NB4 (cell line): ENCODE results near the gene GALNT11.

ENCODE experiments used
- MYC ChIP-seq: IDR thresholded peaks from 2 replicates; pipeline ENCODE4 v1.6.1; 2011; ENCODE audit warnings: low read depth, low read length
- POLR2A ChIP-seq: IDR thresholded peaks from 2 replicates; pipeline ENCODE4 v1.6.1; 2011; ENCODE audit warnings: mild to moderate bottlenecking; ENCODE audit not compliant: insufficient read length; ENCODE audit errors: extremely low read depth
- TF ChIP-seq, protein P1 (sequence below): IDR thresholded peaks from one replicate; pipeline ENCODE4 v1.5.1; 2012; ENCODE audit warnings: low read depth, low read length
- TF ChIP-seq, protein P2 (sequence below): IDR thresholded peaks from 2 replicates; pipeline ENCODE4 v1.6.1; 2011; ENCODE audit warnings: low read depth, low read length

DNA sequence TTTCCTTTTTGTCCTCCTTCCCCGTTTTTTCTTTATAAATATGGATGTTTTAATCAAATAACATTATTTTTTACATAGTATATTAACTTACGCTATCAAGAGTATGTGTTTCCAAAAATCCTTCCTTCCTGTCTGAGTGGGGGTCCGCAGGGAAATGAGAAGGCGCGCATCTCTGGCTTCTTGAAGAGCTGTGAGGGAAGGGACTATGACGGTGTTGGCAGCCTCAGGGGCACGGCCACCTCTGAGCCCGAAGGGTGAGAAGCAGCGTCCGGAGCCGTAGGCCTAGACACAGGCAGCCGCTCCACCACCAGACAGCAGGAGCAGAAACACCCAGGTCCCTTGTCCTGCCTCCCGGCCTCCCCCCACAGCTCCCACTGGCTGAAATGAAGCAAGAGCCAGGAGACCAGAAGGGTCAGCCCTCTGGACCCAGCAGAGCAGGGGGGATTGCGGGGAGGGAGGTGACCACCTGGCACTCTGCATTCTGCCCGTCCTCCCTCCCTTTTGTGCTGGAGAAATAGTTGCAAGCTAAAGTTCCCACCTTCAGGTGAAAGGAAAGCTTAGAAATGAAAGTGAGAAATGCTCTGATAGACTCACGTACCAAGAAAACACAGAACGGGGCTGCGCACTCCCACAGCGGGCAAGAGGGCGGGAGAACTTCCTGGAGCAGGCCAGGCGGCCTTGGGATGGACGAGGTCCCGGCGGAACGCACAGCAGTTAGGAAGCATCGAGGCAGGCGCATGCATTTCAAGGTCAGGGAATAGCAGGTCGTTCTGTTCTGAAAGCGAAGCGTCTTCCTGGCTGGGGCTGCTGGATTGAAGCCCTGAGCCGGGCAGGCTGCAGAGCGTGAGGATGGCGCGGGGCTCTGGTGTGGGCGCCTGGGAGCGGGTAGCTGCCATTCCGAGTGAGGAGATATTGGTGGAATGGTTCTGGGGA, 105.5 kb downstream of the GALNT11 start:
- TF ChIP-seq, protein P1, sequence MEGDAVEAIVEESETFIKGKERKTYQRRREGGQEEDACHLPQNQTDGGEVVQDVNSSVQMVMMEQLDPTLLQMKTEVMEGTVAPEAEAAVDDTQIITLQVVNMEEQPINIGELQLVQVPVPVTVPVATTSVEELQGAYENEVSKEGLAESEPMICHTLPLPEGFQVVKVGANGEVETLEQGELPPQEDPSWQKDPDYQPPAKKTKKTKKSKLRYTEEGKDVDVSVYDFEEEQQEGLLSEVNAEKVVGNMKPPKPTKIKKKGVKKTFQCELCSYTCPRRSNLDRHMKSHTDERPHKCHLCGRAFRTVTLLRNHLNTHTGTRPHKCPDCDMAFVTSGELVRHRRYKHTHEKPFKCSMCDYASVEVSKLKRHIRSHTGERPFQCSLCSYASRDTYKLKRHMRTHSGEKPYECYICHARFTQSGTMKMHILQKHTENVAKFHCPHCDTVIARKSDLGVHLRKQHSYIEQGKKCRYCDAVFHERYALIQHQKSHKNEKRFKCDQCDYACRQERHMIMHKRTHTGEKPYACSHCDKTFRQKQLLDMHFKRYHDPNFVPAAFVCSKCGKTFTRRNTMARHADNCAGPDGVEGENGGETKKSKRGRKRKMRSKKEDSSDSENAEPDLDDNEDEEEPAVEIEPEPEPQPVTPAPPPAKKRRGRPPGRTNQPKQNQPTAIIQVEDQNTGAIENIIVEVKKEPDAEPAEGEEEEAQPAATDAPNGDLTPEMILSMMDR: no peak
- TF ChIP-seq POLR2A: no peak
- no peak for TF ChIP-seq MYC
- TF ChIP-seq, protein P2, sequence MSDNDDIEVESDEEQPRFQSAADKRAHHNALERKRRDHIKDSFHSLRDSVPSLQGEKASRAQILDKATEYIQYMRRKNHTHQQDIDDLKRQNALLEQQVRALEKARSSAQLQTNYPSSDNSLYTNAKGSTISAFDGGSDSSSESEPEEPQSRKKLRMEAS: no peak
